HG03571 (cell line): Measurements from ENCODE around the gene AQP2.

ENCODE experiments used
- ATAC-seq: cut with Tn5 transposase; IDR thresholded peaks from one replicate; pipeline ENCODE4 v1.9.1; 2021; ENCODE audit not compliant: unreplicated experiment

The AQP2 gene

DNA sequence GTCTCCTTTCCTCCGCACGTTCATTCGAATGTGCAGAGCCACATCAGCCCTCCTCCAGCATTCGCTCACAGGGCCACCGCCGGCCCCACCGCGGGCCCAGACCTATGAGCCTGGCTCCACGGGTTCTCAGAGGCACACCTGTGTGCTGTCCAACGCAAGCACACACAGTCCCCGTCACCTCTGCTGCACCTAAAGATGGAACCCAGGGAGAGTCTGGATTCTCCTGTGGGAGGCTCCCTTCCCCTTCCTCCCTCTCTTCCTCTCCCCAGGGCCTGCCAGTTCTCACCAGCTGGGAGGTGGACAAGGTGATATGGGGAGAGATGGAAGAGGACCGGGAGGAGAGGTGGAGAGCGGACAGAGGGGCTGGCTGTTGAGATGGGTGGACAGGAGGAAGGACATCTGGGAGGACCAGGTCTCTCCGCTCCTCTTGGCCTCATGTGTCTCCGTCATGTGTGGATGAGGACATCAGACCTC is 17.3 kb downstream of the AQP2 start:
- ATAC-seq: no peak

DNA sequence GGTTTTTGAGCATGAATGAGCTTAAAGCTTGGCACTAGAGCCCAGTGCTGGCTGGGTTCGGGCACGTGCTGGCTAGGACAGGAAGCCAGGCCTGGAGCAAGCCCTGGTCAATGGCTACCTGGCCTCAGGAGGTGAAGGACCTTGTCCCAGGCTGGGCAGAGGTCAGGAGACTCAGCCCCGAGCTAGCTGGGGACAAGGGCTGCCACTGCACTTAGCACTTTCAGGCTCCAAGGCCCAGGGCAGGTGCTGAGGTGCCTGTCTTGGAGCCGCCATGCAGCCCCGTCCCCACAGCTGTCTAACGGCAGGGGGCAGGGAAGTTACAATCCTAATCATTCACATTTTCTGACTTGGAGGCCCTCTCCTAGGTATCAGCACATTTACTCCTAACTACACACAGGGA is 17.9 kb downstream of the AQP2 start:
- ATAC-seq: no peak

DNA sequence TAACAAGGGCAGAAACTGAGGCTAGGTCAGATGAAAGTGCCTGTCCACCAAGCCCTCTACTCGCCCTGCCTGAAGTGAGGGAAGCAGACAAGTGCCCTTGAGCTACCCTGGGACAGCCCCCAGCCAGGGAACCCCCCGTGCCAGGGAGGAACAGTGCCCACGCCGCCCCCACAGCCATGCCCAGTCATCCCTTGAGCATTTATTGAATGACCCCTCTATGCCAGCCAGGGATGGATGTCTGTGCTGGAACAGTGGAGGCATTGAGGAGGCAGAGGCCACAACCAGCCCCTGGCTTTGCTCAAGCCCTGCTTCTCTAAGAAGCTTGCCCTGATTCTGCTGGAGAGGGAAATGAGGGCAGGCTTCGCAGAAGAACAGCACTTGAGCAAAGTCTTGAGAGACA is 18.5 kb downstream of the AQP2 start:
- no peak for ATAC-seq

DNA sequence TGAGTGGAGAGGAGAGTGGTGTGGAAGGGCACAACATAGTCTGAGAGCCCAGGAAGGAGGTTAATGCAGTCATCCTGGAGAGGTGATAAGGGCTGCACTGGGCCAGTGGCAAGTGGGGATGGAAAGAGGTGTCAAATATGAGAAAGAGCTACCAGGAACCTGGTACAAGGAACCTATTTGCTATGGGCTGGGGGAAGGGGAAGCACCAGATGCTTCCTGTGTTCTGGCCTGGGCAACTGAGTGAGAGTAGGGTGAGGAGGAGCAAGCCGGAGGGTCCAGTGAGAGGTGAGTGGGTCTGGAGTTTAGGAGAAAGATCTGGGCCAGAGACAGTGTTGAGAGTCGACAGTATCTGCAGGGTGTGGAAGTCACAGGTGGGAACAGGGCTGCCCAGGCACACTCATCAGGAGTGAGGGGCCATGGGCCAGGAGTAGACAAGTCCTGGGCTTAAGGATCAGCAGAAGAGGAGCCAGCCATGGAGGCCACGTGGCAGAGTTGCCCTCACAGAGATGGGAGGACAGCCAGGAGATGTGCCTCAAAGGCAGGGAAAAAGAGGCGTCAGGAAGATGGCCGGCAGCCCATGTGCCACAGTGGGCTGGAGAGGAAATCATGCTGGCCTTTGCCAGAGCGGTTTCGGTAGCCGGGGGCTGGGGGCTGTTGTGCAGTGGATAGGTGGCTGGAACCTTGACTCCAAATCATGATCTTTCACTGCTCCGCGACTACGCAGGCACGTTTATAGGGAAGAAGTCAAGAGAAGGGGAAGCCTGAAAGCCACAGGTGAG is 19.3 kb downstream of the AQP2 start:
- ATAC-seq: no peak

DNA sequence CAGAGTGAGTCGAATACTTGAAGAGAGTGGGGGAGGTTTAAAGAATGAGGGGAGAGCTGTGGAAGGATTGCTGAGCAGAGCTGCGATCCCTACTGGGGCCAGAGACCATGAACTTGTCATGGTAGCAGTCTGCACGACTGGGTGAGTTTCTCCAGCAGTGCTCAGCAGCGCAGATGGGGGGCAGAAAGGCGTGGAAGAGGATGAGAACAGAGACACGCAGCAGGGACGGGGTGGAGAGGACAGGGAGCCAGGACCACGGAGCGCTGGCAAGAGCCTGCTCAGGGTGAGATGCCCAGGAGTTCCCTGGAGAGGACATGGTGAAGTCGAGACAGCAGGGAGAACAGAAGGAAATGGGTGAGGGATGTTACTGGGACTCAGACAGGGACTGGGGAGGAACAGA is 20.1 kb downstream of the AQP2 start:
- ATAC-seq: no peak

DNA sequence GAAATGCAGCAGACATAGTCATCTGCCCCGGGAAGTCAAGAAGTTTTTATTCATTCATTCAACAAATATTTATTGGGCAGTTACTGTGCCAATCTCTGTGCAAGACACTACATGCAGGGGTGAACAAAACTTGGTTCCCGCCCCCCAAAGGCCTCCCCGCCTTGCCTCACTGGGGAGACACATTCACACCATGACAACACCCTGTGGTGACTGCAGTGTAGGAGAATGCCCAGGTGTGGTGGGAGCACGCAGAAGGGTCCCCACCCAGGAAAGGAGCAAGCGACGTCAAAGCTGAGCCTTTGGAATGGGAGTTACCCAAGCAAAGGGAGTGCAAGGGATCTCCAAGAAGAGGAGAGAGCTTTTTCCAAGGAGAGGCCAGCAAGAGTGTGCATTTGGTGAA is 20.6 kb downstream of the AQP2 start:
- ATAC-seq: no peak

DNA sequence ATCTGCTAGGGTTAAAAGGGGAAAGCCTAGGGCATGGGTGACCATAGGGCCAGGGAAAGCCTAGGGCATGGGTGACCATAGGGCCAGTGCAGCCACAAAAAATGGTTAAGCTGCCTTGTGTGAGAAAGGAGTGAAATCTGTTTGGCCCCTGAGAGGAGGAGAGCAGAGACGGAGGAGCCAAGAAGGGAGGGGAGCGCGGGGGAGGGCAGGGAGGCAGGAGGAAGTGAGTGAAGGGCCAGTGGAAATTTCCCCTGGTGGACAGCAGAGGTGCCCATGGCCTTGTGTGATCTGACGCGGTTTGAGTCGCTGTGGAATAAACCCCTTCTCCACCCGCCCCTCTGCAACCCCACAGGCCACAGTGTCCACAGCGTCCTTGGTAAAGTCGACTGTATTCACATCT is 21.6 kb downstream of the AQP2 start:
- ATAC-seq: no peak

DNA sequence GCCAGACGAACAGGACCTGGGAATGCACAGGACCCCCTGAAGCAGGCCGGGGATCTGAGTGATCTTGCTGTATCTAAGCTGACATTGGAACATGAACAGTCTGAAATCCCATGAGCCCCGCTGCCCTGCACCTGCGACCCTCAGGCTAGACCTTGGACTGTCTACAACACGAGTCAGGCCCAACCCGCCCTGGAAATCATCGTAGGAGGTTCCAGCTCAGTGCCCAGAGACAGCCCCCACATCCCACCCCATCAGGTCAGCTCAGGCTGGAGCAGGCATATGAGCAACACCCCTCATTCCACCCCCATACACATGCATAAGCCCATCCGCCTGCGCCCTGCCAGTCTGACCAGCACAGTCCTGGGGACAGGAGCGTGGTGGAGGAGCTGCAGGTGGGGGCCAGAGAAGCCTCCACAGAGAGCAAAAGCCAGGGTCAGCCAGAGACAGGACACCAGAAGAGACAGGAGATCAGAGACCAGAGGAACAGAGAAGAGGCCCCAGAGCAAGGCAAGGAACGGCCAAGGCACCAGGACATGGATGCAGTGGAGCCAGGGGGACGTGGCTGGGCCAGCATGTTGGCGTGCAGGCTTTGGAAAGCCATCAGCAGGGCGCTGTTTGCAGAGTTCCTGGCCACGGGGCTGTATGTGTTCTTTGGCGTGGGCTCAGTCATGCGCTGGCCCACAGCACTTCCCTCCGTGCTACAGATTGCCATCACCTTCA is 22.3 kb downstream of the AQP2 start, which contains the start of gene AQP6:
Gene AQP6 (plus strand): TSS at position 307 of the 720 bp plus-strand sequence. CDS start 227 bp downstream, at position 534.
- ATAC-seq: no peak

DNA sequence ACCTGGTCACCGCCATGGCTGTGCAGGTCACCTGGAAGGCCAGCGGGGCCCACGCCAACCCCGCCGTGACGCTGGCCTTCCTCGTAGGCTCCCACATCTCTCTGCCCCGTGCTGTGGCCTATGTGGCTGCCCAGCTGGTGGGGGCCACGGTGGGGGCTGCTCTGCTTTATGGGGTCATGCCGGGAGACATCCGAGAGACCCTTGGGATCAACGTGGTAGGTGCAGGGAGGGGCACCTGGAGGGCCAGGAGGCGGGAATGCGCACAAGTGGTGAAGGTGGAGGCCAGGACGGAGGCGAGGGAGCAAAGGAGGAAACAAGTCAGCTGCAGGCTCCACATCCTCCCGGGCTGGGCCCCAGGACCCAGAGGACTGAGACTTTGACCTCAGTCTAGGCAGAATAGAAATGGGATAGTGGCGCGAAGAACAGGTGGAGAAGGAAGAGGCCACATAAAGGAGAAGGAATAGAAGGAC is 22.9 kb downstream of the AQP2 start:
- no peak for ATAC-seq

DNA sequence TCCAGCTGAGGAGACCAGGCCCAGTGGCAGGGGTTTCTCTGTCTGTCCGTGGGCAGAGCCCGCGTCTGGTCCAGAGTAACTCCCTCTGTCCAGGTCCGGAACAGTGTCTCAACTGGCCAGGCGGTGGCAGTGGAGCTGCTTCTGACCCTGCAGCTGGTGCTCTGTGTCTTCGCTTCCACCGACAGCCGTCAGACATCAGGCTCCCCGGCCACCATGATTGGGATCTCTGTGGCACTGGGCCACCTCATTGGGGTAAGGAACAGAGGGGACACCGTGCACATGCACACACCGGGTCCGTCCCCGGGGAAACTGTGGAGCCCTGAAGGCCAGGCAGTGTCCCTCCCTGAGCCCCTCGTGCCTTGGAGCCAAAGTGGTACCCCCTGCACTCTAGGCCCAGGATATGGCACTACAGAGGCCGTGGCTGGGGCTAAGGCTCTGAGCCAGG is 23.7 kb downstream of the AQP2 start:
- ATAC-seq: no peak

DNA sequence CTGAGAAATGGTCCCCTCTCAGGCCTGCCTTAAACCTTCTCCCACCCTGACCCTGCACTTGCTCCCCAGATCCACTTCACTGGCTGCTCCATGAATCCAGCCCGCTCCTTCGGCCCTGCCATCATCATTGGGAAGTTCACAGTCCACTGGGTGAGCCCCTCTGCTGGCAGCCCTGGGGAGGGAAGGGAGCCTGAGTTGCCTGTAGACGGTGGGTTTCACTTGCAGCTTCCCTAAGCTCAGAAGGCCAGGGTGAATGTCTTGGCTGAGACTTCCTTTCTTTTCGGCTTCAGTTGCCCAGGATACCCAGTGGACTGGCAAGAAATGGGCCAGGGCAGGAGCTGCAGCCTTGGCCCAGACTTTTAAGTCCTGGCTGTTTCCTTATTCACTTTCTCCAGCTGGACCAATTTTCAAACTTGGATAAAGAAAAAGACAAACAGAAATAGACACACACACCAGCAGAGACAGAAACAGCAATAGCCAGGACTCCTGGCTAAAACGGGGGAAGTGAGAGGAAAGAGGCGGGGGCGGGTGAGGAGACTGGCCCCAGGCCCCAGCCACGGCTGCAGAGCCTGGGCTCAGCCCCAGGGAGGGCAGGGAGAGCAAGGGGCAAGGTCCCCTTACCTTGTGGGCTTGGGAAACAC is 24.3 kb downstream of the AQP2 start:
- no peak for ATAC-seq

DNA sequence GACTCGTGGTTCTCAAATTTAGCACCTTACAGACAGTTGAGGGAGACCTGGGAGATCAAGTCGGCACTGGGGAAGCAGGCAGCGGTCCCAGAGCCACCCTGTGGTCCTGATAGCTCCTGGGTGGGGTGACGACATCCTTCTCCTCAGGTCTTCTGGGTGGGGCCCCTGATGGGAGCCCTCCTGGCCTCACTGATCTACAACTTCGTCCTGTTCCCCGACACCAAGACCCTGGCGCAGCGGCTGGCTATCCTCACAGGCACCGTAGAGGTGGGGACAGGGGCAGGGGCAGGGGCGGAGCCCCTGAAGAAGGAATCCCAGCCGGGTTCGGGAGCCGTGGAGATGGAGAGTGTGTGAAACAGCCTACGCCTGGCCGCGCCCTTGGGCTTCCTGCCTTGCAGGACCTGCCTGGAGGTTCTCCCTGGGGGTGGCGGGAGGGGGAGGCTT is 24.8 kb downstream of the AQP2 start:
- ATAC-seq: no peak

DNA sequence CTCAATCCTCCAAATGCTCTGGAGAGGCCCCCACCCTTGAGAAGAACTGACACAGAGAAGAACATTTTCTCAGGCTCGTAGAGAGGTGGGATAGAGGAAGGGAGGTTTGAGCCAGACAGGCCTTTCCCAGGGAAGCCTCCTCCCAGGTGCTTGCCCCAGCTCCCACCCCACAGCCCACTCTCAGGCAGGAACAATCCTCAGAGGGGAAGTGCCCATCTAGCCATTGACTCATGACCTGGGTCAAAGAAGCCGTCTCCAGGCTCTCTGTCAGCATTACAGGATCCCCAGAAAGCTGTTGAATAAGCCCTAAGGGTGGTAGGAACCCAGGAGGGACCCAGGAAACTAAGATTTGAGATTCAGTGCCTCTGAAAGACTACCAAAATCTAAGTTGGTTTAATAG is 26.0 kb downstream of the AQP2 start:
- ATAC-seq: no peak

DNA sequence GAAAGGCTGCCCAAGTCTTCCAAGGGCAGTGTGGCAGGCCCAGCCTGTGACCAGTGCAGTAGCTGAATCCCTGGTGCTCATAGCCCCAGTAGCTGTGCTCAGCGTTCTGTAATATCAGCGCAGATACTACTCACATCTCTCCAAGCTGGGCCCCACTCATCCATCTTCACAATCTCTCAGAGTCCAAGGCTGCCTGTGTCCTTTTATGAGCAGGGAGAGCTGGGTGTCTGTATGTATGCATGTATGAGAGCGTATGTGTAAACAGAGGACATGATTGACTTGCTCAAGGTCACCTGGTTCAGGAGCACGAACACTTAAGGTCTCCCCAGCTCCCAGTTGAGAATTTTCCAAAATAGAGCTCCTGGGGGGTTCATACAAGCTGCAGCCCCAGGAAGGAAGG is 27.6 kb downstream of the AQP2 start:
- no peak for ATAC-seq

DNA sequence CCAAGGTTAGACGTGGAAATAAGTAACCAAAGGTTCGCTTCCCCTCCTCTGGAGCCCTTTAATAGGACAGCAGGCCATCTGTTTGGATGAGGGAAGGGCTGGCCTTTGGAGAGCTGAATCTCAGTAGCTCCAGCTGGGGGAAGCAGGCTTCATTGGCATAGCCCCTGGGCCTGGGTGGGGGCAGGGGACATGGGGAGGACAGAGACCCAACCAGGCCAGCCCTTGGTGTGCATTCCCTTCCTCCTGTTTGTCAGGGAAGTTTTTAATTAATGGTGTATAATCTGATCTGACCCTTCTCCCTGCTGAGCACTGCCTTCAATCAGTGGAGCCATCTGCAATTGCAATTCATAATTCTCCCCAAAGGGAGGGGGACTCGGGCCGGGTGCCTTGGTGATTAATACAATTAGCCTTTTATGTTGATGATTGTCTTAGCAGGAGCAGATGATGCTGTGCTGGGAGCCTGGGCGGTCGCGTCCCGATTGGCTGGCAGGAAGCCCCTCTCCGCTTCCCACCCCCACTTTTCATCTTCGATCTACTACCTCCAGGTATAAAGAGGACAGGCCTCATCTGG is 28.6 kb downstream of the AQP2 start:
- ATAC-seq: no peak

DNA sequence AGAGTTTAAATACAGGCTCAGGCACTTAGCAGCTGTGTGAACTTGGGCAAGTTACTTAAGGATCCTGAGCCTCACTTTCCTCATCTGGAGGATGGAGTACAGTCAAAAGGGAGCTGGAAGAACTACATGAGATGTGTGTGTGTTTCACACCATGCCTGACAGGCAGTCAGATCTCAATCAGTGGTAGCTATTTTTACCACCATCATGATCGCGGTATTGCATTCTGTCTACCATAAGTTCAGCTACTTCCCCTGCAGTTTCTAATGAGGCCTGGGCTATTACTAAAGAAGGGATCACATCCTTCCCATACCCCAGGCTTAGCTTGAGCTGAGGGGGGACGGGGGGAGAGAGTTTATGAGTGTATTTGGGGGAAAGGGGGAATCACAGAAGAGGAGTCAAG is 29.3 kb downstream of the AQP2 start:
- no peak for ATAC-seq

DNA sequence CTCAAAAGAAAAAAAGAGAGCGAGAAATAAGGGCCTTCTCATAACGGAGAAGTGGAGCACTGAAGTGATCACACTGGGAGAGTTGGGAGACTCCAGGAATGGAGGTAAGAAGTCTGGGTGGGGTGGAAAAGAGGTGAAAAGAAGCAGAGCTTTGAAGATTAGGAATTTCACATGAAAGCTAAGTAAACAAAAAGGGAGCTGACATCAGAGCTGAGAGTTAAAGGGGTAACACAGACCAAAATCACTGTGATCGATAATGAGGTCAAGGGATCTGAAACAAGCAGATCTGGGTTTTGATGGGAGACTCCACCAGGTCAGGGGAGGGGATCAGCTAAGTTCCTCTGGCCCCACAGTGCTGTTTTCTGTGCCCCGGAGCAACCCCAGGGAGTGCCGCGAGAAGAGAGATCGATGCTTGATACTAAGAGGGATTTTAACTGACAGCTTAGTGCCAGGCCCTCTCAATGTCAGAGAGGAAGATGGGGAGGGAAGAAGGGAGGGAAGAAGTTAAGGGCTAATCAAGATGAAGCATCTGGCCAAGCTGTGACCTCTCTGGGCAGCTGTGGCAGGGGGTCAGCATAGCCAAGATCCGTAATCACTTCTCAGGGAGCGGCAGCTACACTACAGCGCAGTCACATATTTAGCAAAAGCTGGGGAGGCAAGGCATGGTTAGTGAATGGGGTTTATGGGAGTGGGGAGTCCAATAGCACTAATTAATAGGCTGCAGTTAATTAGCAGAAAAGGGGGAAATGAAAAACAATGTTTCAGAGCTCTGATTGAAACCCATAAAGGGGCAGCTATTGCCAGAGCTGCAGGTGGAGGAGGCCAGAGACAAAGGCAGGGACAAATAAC is 30.2 kb downstream of the AQP2 start:
- ATAC-seq: no peak

DNA sequence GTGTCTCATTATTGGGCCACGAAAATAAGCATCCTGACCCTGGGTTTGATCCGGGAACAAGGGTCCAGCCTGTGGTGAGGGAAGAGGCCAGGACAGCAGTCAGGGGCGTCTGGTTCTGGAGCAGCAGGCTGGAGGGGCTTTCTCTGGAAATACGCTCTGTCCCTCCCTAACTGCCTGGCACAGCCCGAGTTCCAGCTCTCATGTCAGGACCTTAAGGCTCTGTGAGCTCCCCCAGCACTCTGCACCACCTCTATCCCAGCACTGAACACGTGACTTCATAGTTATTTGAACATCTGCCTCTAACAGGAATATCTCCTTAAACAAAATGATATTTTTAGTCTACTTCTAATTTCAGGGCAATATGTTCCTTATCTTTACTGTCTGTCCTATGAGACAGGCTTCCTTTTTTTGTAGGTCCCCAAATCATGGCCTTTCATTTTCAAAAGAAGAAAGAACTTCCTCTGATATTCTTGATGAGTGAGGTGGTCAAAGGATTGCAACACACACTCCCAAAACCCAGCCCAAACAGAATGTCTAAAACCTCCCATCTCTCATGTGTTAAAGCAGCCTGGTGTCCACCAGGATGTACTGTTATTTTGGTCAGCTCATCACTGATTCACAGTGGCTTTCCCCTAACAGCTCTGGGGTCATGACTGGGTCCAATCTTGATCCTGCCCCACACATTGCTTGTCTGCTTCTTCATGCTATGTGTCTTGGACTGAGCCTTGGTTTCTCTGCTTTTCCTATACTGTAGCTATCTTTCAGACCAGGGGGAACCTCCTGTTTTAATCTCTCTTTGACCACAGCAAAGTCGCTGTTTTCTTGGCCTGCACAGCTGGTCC is 31.9 kb downstream of the AQP2 start:
- no peak for ATAC-seq

DNA sequence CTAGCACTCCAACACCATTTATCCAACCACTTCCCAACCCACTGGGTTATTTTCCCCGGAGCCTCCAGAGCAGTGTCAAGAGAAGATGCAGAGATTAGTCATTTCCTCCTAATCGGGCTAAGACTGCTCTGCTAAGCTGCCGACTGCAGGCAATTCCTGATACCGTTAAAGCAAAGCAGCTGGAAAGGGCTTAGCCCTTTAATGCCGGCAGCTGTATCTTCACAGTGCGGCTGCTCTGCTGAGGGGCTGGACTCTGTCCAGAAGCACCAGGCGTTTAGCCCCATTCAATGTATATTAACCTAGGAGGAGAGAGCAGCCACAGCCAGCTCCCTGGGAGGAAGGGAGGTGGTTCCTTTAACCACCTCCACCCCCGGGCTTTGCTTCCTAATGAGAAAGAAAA is 33.4 kb downstream of the AQP2 start:
- no peak for ATAC-seq
